Stomach (tissue), 4 donors: ENCODE measurements around the gene ACAA1.

ENCODE experiments used
- CTCF ChIP-seq, 7 experiments: fragments of 450-650 bp in 4 of 7; fragments of 200-600 bp in 3 of 7; sonication (generic) in 3 of 7; IDR thresholded peaks; one replicate each; pipeline ENCODE4 v1.5.1; 2016 to 2019; ENCODE audit warnings: antibody characterized with exemption in 7 of 7, control low read depth in 2 of 7, mild to moderate bottlenecking in 1 of 7
- POLR2A ChIP-seq, 4 donors: fragments of 450-650 bp; IDR thresholded peaks; one replicate each; pipeline ENCODE4 v1.6.1; 2016; ENCODE audit warnings: antibody characterized with exemption in 4 of 4, control low read depth in 2 of 4, mild to moderate bottlenecking in 1 of 4, moderate library complexity in 1 of 4

GRCh38 chr3:38147421-38147820, 10.5 kb upstream of the ACAA1 start:
- no peak for TF ChIP-seq POLR2A (IDR thresholded peaks at IDR 0.05)
- no peak for TF ChIP-seq CTCF (IDR thresholded peaks at IDR 0.05)
